Neuronal stem cell (in vitro differentiated cells): ENCODE measurements around the gene MMUT.

Experiments used
- DNase-seq: peaks from one replicate; pipeline ENCODE4 v3.0.0-alpha.2; 2013; ENCODE audit warnings: low spot score
- H2AFZ ChIP-seq: one replicate; pipeline ENCODE4 v1.6.1; 2013; ENCODE audit warnings: mild to moderate bottlenecking, low read length, inconsistent platforms
- H2AK5ac ChIP-seq: 2 replicates; pipeline ENCODE4 v1.6.1; 2013; ENCODE audit warnings: low read depth, mild to moderate bottlenecking, inconsistent platforms, low read length, moderate library complexity, mixed read lengths
- H2BK120ac ChIP-seq: 2 replicates; pipeline ENCODE4 v1.6.1; 2013; ENCODE audit warnings: low read depth, mild to moderate bottlenecking, inconsistent platforms, low read length, moderate library complexity, mixed read lengths
- H2BK12ac ChIP-seq: one replicate; pipeline ENCODE4 v1.6.1; 2013; ENCODE audit warnings: low read length, inconsistent platforms
- H2BK15ac ChIP-seq: 2 replicates; pipeline ENCODE4 v1.6.1; 2013; ENCODE audit warnings: mild to moderate bottlenecking, low read length, inconsistent platforms, mixed read lengths
- H2BK5ac ChIP-seq: one replicate; pipeline ENCODE4 v1.6.1; 2013; ENCODE audit warnings: inconsistent platforms, mild to moderate bottlenecking, low read length, moderate library complexity
- H3K14ac ChIP-seq: one replicate; pipeline ENCODE4 v1.6.1; 2013; ENCODE audit warnings: low read length, inconsistent platforms
- H3K18ac ChIP-seq: 2 replicates; pipeline ENCODE4 v1.6.1; 2013; ENCODE audit warnings: low read length, inconsistent platforms
- H3K23ac ChIP-seq: 2 replicates; pipeline ENCODE4 v1.6.1; 2013; ENCODE audit warnings: low read depth, mild to moderate bottlenecking, mixed read lengths, low read length, inconsistent platforms; ENCODE audit not compliant: poor library complexity
- H3K27ac ChIP-seq: replicated peaks from 3 replicates; pipeline ENCODE4 v1.5.1; 2013; ENCODE audit warnings: low read length, inconsistent platforms
- H3K27me3 ChIP-seq, 3 experiments: 2 replicates each; pipeline ENCODE4 v1.6.1; 2013; ENCODE audit warnings: low read length in 3 of 3, mild to moderate bottlenecking in 2 of 3, inconsistent platforms in 1 of 3, low read depth in 1 of 3, mixed read lengths in 1 of 3, moderate library complexity in 1 of 3; ENCODE audit not compliant: control insufficient read depth in 3 of 3, insufficient read depth in 3 of 3
- H3K36me3 ChIP-seq, 2 donors: replicated peaks in 1 of 2; 2 replicates each; pipeline ENCODE4 v1.6.1; 2013; ENCODE audit warnings: low read length in 2 of 2; ENCODE audit not compliant: control insufficient read depth in 2 of 2, insufficient read depth in 2 of 2
- H3K4ac ChIP-seq: 2 replicates; pipeline ENCODE4 v1.6.1; 2013; ENCODE audit warnings: inconsistent platforms, mild to moderate bottlenecking, low read length, moderate library complexity
- H3K4me1 ChIP-seq, 2 donors: 1 replicate in 1 of 2; 2 replicates in 1 of 2; pipeline ENCODE4 v1.6.1; 2013; ENCODE audit warnings: low read length in 2 of 2, low read depth in 1 of 2; ENCODE audit not compliant: control insufficient read depth in 2 of 2, insufficient read depth in 1 of 2
- H3K4me2 ChIP-seq: one replicate; pipeline ENCODE4 v1.6.1; 2013; ENCODE audit warnings: mild to moderate bottlenecking, low read length, inconsistent platforms; ENCODE audit not compliant: insufficient read depth, poor library complexity, severe bottlenecking
- H3K4me3 ChIP-seq, 2 donors: 2 replicates each; pipeline ENCODE4 v1.5.1; 2013; ENCODE audit warnings: low read length in 2 of 2, mild to moderate bottlenecking in 2 of 2, inconsistent platforms in 1 of 2, moderate library complexity in 1 of 2
- H3K79me1 ChIP-seq: one replicate; pipeline ENCODE4 v1.6.1; 2013; ENCODE audit warnings: low read depth, mild to moderate bottlenecking, inconsistent platforms, low read length, moderate library complexity
- H3K9ac ChIP-seq: one replicate; pipeline ENCODE4 v1.6.1; 2013; ENCODE audit warnings: mild to moderate bottlenecking, low read depth, low read length, inconsistent platforms; ENCODE audit not compliant: poor library complexity
- H3K9me3 ChIP-seq, 2 donors: replicated peaks in 1 of 2; 2 replicates each; pipeline versions ENCODE3 to v1.6.1; 2013; ENCODE audit warnings: low read length in 2 of 2, mild to moderate bottlenecking in 2 of 2, inconsistent platforms in 1 of 2, low read depth in 1 of 2, mixed read lengths in 1 of 2, moderate library complexity in 1 of 2; ENCODE audit not compliant: control insufficient read depth in 2 of 2, insufficient read depth in 1 of 2
- H4K8ac ChIP-seq: one replicate; pipeline ENCODE4 v1.6.1; 2013; ENCODE audit warnings: low read depth, mild to moderate bottlenecking, inconsistent platforms, low read length, moderate library complexity
- H4K91ac ChIP-seq: one replicate; pipeline ENCODE4 v1.6.1; 2013; ENCODE audit warnings: low read length, low read depth, mild to moderate bottlenecking, inconsistent platforms; ENCODE audit not compliant: poor library complexity
- WGBS, 2 donors: extraction: QIAGEN DNeasy Blood & Tissue Kit; methylation state at CpG; one replicate each; pipeline ENCODE4 v1.1.7; 2013; ENCODE audit warnings: missing lambda C conversion rate in 2 of 2, mixed read lengths in 1 of 2; ENCODE audit not compliant: insufficient read length in 2 of 2, insufficient replicate concordance in 1 of 2; ENCODE audit errors: extremely low coverage in 2 of 2; 5-methylcytosine and 5-hydroxymethylcytosine counted together

Gene MMUT

DNA sequence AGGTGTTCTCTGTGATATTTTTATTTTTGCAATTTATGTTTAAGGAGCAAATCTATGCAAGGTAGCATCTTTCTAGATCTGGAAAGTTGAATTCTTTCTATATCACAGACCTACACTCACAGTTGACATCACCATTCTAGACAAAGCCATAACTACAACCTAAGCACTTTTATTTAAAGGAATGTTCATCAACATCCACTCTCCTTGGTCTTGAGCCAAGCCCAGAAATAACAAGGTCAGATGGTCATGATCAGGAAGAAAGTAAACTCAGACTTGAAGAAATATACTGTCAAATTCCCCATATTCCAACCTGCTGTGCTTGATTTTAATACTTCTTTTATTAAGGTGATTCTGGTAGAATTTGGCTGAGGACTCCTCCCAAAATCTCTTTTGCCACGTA lies 32.2 kb downstream of the MMUT start:
- Histone ChIP-seq H3K18ac (no peak overlapping the region), H2AFZ (no peak overlapping the region), H3K4me3 (no peak overlapping the region), H2BK5ac (no peak overlapping the region), H2BK15ac (no peak overlapping the region), H3K79me1 (no peaks in the 10 kb centered on the region), H2BK120ac (no peak overlapping the region), H3K36me3 (peaks cover 2 to 52% of the 10 kb centered on the region in 2 donors), H3K9me3 (no peaks in the 10 kb centered on the region), H2AK5ac (no peak overlapping the region), H3K9ac (no peak overlapping the region), H3K4me2 (no peak overlapping the region), H3K23ac (no peak overlapping the region), H3K27me3 (no peaks in the 10 kb centered on the region), H2BK12ac (no peak overlapping the region), H3K4ac (no peak overlapping the region), H3K27ac (no peak overlapping the region), H4K91ac (no peak overlapping the region), H4K8ac (no peak overlapping the region), H3K4me1 (no peaks in the 10 kb centered on the region), H3K14ac (no peak overlapping the region)
- DNase-seq, result no peak
- no CpG with 5 or more reads among the region's 1 CpG for WGBS, 2 donors

DNA sequence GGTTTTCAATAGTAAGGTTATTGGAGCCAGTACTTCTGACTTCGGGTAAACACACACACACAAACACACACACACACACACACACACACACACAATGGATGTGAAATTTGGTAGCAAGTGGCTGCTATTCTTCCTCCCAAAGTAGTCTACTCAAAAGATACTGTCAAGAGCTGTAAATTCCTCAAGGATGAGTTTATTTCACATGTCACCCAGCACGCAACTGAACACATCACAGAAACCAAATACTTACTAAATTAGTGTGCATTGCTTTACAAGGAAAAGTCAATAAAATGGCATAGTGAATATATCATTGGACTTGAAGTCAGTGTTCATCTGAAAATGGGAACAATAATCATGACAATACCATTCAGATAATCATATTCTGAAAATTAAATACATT lies 32.9 kb downstream of the MMUT start:
- no peak overlapping the region for H4K91ac ChIP-seq
- no peak overlapping the region for H4K8ac ChIP-seq
- H2AK5ac ChIP-seq, result no peak overlapping the region
- H2BK12ac ChIP-seq, result no peak overlapping the region
- no peak overlapping the region for H2AFZ ChIP-seq
- no peaks in the 10 kb centered on the region for H3K79me1 ChIP-seq
- DNase-seq, result no peak
- no peak overlapping the region for H2BK15ac ChIP-seq
- no peak overlapping the region for H3K4me3 ChIP-seq
- no peak overlapping the region for H3K27ac ChIP-seq
- WGBS, 2 donors, result no CpG with 5 or more reads among the region's 2 CpGs
- no peak overlapping the region for H3K14ac ChIP-seq
- no peak overlapping the region for H3K4ac ChIP-seq
- no peaks in the 10 kb centered on the region for H3K27me3 ChIP-seq
- H2BK120ac ChIP-seq, result no peak overlapping the region
- H3K4me1 ChIP-seq, result no peaks in the 10 kb centered on the region
- no peak overlapping the region for H3K18ac ChIP-seq
- peaks cover 0 to 45% of the 10 kb centered on the region in 2 donors for H3K36me3 ChIP-seq
- no peak overlapping the region for H3K23ac ChIP-seq
- no peaks in the 10 kb centered on the region for H3K9me3 ChIP-seq
- H3K4me2 ChIP-seq, result no peak overlapping the region
- no peak overlapping the region for H3K9ac ChIP-seq
- no peak overlapping the region for H2BK5ac ChIP-seq

DNA sequence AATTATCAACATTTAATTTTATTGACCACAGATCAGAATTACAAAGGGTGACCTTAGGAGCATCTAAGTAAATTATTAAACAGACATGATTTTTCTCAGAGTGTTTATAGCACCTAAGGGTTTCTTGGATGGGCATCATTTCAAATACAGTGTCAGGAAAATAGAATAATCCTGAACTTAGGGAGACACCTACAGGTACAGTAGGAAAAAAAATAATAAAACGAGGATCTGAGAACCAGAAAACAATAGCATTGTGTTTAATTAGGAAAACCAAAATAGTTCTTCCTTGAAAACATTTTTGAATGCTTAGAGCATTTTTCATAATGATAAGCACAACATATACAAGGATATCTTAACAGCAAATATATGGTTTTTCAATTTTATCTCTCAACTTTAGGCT lies 39.2 kb downstream of the MMUT start:
- no peak overlapping the region for H3K18ac ChIP-seq
- no peak overlapping the region for H3K4me3 ChIP-seq
- no peak for DNase-seq
- WGBS, 2 donors, result no CpG with 5 or more reads among the region's 1 CpG
- H3K9me3 ChIP-seq, result no peaks in the 10 kb centered on the region
- no peak overlapping the region for H3K9ac ChIP-seq
- H3K27ac ChIP-seq, result no peak overlapping the region
- H3K79me1 ChIP-seq, result no peaks in the 10 kb centered on the region
- H2BK5ac ChIP-seq, result no peak overlapping the region
- no peak overlapping the region for H4K8ac ChIP-seq
- no peak overlapping the region for H2BK15ac ChIP-seq
- no peak overlapping the region for H2BK12ac ChIP-seq
- H2AK5ac ChIP-seq, result no peak overlapping the region
- no peak overlapping the region for H3K23ac ChIP-seq
- no peaks in the 10 kb centered on the region for H3K4me1 ChIP-seq
- H3K14ac ChIP-seq, result no peak overlapping the region
- no peak overlapping the region for H2BK120ac ChIP-seq
- H3K27me3 ChIP-seq, result no peaks in the 10 kb centered on the region
- H3K4ac ChIP-seq, result no peak overlapping the region
- no peaks in the 10 kb centered on the region for H3K36me3 ChIP-seq
- no peak overlapping the region for H3K4me2 ChIP-seq
- H4K91ac ChIP-seq, result no peak overlapping the region
- H2AFZ ChIP-seq, result no peak overlapping the region

DNA sequence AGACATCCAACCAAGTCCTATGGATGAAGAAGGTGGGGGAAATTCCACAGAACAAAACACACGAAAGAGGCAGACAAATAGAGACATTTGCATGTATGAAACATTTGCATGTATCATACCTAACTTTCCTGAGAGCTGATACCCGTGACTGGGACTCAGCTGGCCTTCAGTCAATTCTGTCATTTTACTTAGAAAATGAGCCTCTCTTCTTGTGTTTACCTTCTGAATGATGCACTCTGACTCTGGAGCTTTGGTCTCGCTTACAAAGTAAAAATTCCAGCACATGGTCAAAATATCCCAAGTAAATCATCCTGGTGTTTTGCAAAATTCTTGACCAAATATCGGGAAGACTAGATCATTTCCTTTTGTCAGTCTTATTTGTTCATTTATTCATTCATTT lies 46.9 kb downstream of the MMUT start:
- Histone ChIP-seq H2BK15ac (no peak overlapping the region), H4K8ac (no peak overlapping the region), H3K9me3 (no peaks in the 10 kb centered on the region), H2AK5ac (no peak overlapping the region), H2BK120ac (no peak overlapping the region), H3K4ac (no peak overlapping the region), H3K4me2 (no peak overlapping the region), H3K27ac (no peak overlapping the region), H3K79me1 (no peaks in the 10 kb centered on the region), H2BK12ac (no peak overlapping the region), H4K91ac (no peak overlapping the region), H3K27me3 (no peaks in the 10 kb centered on the region), H3K36me3 (no peaks in the 10 kb centered on the region), H3K14ac (no peak overlapping the region), H3K18ac (no peak overlapping the region), H2BK5ac (no peak overlapping the region), H2AFZ (no peak overlapping the region), H3K4me3 (no peak overlapping the region), H3K9ac (no peak overlapping the region), H3K23ac (no peak overlapping the region), H3K4me1 (no peaks in the 10 kb centered on the region)
- no peak for DNase-seq
- WGBS, 2 donors, result no CpG with 5 or more reads among the region's 4 CpGs
